Tibial artery (tissue), 4 donors: Measurements from ENCODE around the gene NFIX.

Source experiments
- DNase-seq, 2 donors: peaks; one replicate each; pipeline ENCODE4 v3.0.0-alpha.2; 2019
- H3K27ac ChIP-seq, 2 donors: fragments of 200-600 bp; sonication (generic) in 1 of 2; 1 replicate in 1 of 2; 2 replicates in 1 of 2; pipeline ENCODE4 v1.5.1; 2018 to 2019; ENCODE audit warnings: mild to moderate bottlenecking in 1 of 2
- H3K27me3 ChIP-seq, 2 donors: fragments of 200-600 bp; sonication (generic) in 1 of 2; one replicate each; pipeline versions ENCODE4 v1.5.1 to v1.6.0; 2016 to 2019
- H3K36me3 ChIP-seq, 3 donors: fragments of 200-600 bp; sonication (generic) in 2 of 3; one replicate each; pipeline ENCODE4 v1.5.1; 2016 to 2019; ENCODE audit warnings: mild to moderate bottlenecking in 2 of 3
- H3K4me1 ChIP-seq, 4 donors: fragments of 200-600 bp; sonication (generic) in 2 of 4; 1 replicate in 3 of 4; 2 replicates in 1 of 4; pipeline ENCODE4 v1.5.1; 2016 to 2019
- H3K4me3 ChIP-seq, 2 donors: fragments of 200-600 bp; sonication (generic) in 1 of 2; 1 replicate in 1 of 2; 2 replicates in 1 of 2; pipeline ENCODE4 v1.5.1; 2018 to 2019; ENCODE audit warnings: mild to moderate bottlenecking in 2 of 2
- H3K9me3 ChIP-seq, 3 donors: fragments of 200-600 bp; sonication (generic) in 1 of 3; one replicate each; pipeline ENCODE4 v1.5.1; 2016 to 2019
- intact Hi-C: fragments of 100-400 bp; cut with DNase I; formaldehyde crosslinking; loops from one replicate; pipeline ENCODE4 v1.15.0; 2023; ENCODE audit warnings: low total_unique reads
- TF ChIP-seq, protein P1 (sequence below), 2 experiments: fragments of 200-600 bp in 1 of 2; fragments of 450-650 bp in 1 of 2; IDR thresholded peaks; one replicate each; pipeline ENCODE4 v1.5.1; 2017 to 2019; ENCODE audit warnings: antibody characterized with exemption in 2 of 2, mild to moderate bottlenecking in 1 of 2, moderate library complexity in 1 of 2

The NFIX gene

DNA sequence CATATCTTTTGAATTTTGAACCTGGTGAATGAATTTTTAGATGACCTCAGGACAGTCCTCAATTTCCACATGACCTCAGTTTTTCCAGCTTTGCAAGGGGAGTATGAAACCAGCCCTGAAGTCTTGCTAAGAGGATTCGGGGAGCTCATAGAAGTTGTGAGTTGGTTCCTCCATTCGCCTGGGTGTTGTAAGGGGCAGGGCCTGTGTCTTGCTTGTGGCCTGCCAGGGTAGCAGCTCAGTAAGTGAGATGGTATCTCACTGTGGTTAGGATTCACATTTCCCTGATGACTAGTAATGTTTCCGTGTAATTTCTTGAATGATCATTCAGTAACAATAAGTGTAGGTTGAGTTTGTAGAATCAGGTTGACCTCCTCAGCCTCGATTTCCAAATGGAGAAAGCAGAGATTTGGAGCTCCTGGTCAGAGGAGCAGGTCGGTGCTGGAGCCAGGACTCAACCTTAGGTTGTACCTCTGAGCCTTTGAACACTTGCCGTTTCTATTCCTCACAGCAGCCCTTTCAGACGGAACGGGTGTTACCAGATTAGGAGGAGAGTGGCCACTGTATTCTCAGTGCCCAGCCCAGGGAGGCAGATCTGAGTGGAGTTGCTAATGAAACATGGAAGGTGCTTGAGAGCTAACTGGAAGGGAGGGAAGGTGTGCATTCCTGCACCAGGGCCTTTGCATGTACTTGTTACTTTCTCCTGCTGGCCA lies 137.4 kb downstream of the NFIX start:
- Histone ChIP-seq H3K4me1 (peaks cover 0 to 13% (median 2%) of the 10 kb centered on the region in 4 donors), H3K27ac (no peak overlapping the region), H3K27me3 (no peaks in the 10 kb centered on the region), H3K36me3 (peaks cover 14 to 26% (median 25%) of the 10 kb centered on the region in 3 donors), H3K4me3 (no peak overlapping the region), H3K9me3 (no peaks in the 10 kb centered on the region)
- TF ChIP-seq, protein P1, sequence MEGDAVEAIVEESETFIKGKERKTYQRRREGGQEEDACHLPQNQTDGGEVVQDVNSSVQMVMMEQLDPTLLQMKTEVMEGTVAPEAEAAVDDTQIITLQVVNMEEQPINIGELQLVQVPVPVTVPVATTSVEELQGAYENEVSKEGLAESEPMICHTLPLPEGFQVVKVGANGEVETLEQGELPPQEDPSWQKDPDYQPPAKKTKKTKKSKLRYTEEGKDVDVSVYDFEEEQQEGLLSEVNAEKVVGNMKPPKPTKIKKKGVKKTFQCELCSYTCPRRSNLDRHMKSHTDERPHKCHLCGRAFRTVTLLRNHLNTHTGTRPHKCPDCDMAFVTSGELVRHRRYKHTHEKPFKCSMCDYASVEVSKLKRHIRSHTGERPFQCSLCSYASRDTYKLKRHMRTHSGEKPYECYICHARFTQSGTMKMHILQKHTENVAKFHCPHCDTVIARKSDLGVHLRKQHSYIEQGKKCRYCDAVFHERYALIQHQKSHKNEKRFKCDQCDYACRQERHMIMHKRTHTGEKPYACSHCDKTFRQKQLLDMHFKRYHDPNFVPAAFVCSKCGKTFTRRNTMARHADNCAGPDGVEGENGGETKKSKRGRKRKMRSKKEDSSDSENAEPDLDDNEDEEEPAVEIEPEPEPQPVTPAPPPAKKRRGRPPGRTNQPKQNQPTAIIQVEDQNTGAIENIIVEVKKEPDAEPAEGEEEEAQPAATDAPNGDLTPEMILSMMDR (IDR thresholded peaks at IDR 0.05): no peak
- intact Hi-C loops: no loop called here
- DNase-seq: no peak

DNA sequence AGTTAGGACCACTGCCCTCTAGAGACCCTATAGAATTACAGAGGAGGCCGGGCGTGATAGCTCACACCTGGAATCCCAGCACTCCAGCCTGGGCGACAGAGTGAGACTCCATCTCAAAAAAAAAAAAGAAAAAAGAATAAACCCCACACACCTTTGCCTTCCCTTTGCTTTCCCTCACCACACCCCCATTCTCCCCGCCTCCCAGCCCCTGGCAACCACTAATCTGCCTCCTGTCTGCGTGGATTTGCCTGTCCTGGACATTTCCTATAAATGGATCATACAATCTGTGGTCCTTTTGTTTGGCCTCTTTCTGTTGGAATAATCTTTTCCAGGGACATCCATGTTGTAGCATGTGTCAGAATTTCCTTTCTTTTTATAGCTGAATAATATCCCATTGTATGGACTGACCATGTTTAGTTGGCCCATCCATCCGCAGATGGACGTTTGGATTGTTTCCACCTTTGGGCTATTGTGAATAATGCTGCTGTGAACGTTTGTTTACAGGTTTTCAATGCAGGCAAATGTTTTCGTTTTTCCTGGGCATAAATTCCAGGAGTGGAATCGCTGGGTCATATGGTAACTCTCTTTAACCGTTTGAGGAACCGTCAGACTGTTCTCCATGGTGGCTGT lies 138.1 kb downstream of the NFIX start:
- DNase-seq: no peak
- intact Hi-C loops: no loop called here

DNA sequence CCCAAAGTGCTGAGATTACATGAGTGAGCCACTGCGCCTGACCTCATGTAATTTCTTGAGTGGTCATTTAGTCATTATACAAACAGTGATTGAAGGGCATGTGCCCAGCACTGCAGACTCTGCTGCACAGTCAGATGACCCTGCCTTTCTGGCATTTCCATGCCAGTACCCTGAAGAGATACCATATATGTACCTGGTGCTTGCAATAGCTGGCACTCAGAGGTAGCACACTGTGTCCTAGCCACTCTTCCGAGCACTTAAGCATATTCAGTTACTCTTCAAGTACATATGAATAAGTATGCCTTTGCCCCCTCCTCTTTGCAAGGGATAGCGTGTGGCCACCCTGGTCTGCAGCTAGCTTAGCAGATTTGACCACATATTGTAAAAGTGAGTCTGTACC lies 139.4 kb downstream of the NFIX start:
- no peaks in the 10 kb centered on the region for H3K27me3 ChIP-seq
- no peak overlapping the region for H3K4me3 ChIP-seq
- H3K4me1 ChIP-seq: peaks cover 0 to 13% (median 0%) of the 10 kb centered on the region in 4 donors
- TF ChIP-seq, protein P1 (IDR thresholded peaks at IDR 0.05): no peak
- peak overlapping the region in 1 of 2 donors; percentile 30 for H3K27ac ChIP-seq
- H3K9me3 ChIP-seq: no peaks in the 10 kb centered on the region
- DNase-seq: no peak
- intact Hi-C loops: no loop called here
- peaks cover 26 to 46% (median 44%) of the 10 kb centered on the region in 3 donors for H3K36me3 ChIP-seq

More for the DNA sequence above, 138.1 kb downstream of the NFIX start:
- Histone ChIP-seq H3K27ac (no peak overlapping the region), H3K9me3 (no peaks in the 10 kb centered on the region), H3K27me3 (no peaks in the 10 kb centered on the region), H3K4me1 (peaks cover 0 to 13% (median 0%) of the 10 kb centered on the region in 4 donors), H3K36me3 (peaks cover 21 to 34% (median 33%) of the 10 kb centered on the region in 3 donors), H3K4me3 (no peak overlapping the region)
- TF ChIP-seq, protein P1 (IDR thresholded peaks at IDR 0.05): no peak

DNA sequence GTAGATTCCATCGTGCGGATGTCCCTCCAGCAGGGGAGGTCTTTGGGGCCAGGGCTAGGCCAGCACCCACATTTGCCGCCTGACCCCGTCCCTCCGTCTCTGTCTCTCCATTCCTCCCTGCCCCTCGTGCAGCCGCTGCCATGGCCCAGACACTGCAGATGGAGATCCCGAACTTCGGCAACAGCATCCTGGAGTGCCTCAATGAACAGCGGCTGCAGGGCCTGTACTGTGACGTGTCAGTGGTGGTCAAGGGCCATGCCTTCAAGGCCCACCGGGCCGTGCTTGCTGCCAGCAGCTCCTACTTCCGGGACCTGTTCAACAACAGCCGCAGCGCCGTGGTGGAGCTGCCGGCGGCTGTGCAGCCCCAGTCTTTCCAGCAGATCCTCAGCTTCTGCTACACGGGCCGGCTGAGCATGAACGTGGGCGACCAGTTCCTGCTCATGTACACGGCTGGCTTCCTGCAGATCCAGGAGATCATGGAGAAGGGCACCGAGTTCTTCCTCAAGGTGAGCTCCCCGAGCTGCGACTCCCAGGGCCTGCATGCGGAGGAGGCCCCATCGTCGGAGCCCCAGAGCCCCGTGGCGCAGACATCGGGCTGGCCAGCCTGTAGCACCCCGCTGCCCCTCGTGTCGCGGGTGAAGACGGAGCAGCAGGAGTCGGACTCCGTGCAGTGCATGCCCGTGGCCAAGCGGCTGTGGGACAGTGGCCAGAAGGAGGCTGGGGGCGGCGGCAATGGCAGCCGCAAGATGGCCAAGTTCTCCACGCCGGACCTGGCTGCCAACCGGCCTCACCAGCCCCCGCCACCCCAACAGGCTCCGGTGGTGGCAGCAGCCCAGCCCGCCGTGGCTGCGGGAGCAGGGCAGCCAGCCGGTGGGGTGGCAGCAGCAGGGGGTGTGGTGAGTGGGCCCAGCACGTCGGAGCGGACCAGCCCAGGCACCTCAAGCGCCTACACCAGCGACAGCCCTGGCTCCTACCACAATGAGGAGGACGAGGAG lies 140.1 kb downstream of the NFIX start:
- Histone ChIP-seq H3K27ac (no peak overlapping the region), H3K27me3 (no peaks in the 10 kb centered on the region), H3K36me3 (peaks cover 26 to 54% (median 44%) of the 10 kb centered on the region in 3 donors), H3K9me3 (no peaks in the 10 kb centered on the region), H3K4me1 (peaks cover 0 to 13% (median 0%) of the 10 kb centered on the region in 4 donors), H3K4me3 (no peak overlapping the region)
- TF ChIP-seq, protein P1 (IDR thresholded peaks at IDR 0.05): no peak
- no peak for DNase-seq
- intact Hi-C loops: no loop called here

DNA sequence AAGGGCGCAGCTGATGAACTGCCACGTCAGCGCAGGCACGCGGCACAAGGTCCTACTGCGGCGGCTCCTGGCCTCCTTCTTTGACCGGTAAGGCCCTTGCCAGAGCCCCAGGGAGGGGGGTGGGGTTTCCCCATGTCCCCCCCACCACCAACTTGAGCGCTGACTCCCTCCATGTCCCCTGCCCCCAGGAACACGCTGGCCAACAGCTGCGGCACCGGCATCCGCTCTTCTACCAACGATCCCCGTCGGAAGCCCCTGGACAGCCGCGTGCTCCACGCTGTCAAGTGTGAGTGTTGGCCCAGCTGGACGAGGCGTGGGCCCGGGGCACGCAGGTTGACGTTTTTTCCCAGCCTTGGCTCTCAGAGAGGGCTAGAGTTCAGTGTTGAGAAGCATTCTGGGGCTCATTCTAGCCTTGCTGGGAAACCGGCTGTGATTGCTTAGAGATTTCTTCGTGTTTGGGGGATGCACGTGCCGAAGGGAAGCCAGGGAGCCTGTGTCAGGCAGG lies 142.1 kb downstream of the NFIX start:
- no peak for DNase-seq
- Histone ChIP-seq H3K27me3 (no peaks in the 10 kb centered on the region), H3K4me1 (peaks cover 0 to 13% (median 0%) of the 10 kb centered on the region in 4 donors), H3K27ac (no peak overlapping the region), H3K4me3 (no peak overlapping the region), H3K36me3 (peaks cover 26 to 62% (median 44%) of the 10 kb centered on the region in 3 donors), H3K9me3 (no peaks in the 10 kb centered on the region)
- TF ChIP-seq, protein P1 (IDR thresholded peaks at IDR 0.05): no peak
- intact Hi-C loops: no loop called here
